Measurements from ENCODE around the gene EPHB1.
A peak's percentile ranks its signal among the peaks of the same experiment; 100 is the strongest.
"Not testable (repeated sequence)": the region's sequence is repeated elsewhere in the genome, so short reads cannot be mapped to it uniquely, and the experiment has no call there.

Gene EPHB1

GRCh38 chr3:135014566-135014965 is 219.5 kb downstream of the EPHB1 start:
- DNase-seq = no peak

- DNase-seq = peak; percentile 91
Observed at GRCh38 chr3:135017003-135017893, 222.2 kb downstream of the EPHB1 start.

GRCh38 chr3:135018149-135018923 is 223.3 kb downstream of the EPHB1 start:
- DNase-seq = no peak

- no peak for DNase-seq
Observed at GRCh38 chr3:135020181-135020580, 225.1 kb downstream of the EPHB1 start.

GRCh38 chr3:135023996-135024658 is 229.1 kb downstream of the EPHB1 start:
- no peak for DNase-seq

GRCh38 chr3:135030768-135031615 is 235.9 kb downstream of the EPHB1 start:
- DNase-seq = not testable (repeated sequence)

- no peak for DNase-seq
Observed at GRCh38 chr3:135033737-135034136, 238.7 kb downstream of the EPHB1 start.

GRCh38 chr3:135034291-135034768 is 239.3 kb downstream of the EPHB1 start:
- peak; percentile 84 for DNase-seq

GRCh38 chr3:135034891-135035440 is 239.9 kb downstream of the EPHB1 start:
- no peak for DNase-seq

GRCh38 chr3:135038186-135038585 is 243.1 kb downstream of the EPHB1 start:
- DNase-seq = no peak

GRCh38 chr3:135039536-135039935 is 244.5 kb downstream of the EPHB1 start:
- not testable (repeated sequence) for DNase-seq

- no peak for DNase-seq
Observed at GRCh38 chr3:135040321-135041240, 245.5 kb downstream of the EPHB1 start.

GRCh38 chr3:135041601-135042000 is 246.5 kb downstream of the EPHB1 start:
- DNase-seq = no peak

GRCh38 chr3:135047061-135047460 is 252.0 kb downstream of the EPHB1 start:
- no peak for DNase-seq

- no peak for DNase-seq
Observed at GRCh38 chr3:135050536-135050935, 255.5 kb downstream of the EPHB1 start.

GRCh38 chr3:135051409-135051973 is 256.4 kb downstream of the EPHB1 start:
- DNase-seq = no peak

GRCh38 chr3:135055449-135055848 is 260.4 kb downstream of the EPHB1 start:
- DNase-seq = no peak

GRCh38 chr3:135056084-135056730 is 261.1 kb downstream of the EPHB1 start:
- peak; percentile 31 for DNase-seq

GRCh38 chr3:135056733-135057310 is 261.8 kb downstream of the EPHB1 start:
- no peak for DNase-seq

Data from NCI-H510A (cell line).